Measurements from ENCODE around the gene CHADL.

GRCh38 chr22:41250127-41250526, 9.4 kb upstream of the CHADL start:
- TF ChIP-seq TCF7 (IDR thresholded peaks at IDR 0.05; ENCODE audit: borderline replicate concordance) = no peak
- TF ChIP-seq ATF3 (IDR thresholded peaks at IDR 0.05; ENCODE audit: borderline replicate concordance, extremely low read depth, low read depth, low read length) = no peak
- TF ChIP-seq CBFB (IDR thresholded peaks at IDR 0.05; ENCODE audit: low read depth) = no peak
- TF ChIP-seq, protein P1, sequence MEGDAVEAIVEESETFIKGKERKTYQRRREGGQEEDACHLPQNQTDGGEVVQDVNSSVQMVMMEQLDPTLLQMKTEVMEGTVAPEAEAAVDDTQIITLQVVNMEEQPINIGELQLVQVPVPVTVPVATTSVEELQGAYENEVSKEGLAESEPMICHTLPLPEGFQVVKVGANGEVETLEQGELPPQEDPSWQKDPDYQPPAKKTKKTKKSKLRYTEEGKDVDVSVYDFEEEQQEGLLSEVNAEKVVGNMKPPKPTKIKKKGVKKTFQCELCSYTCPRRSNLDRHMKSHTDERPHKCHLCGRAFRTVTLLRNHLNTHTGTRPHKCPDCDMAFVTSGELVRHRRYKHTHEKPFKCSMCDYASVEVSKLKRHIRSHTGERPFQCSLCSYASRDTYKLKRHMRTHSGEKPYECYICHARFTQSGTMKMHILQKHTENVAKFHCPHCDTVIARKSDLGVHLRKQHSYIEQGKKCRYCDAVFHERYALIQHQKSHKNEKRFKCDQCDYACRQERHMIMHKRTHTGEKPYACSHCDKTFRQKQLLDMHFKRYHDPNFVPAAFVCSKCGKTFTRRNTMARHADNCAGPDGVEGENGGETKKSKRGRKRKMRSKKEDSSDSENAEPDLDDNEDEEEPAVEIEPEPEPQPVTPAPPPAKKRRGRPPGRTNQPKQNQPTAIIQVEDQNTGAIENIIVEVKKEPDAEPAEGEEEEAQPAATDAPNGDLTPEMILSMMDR (IDR thresholded peaks at IDR 0.05 in 2 of 3, conservative IDR thresholded peaks at IDR 0.05 in 1 of 3; ENCODE audit: control insufficient read depth in 2 of 3, extremely low read depth in 1 of 3, insufficient read depth in 1 of 3, low read depth in 3 of 3, low read length in 3 of 3) = no peak
- TF ChIP-seq CREB1 (IDR thresholded peaks at IDR 0.05; ENCODE audit: low read depth) = no peak
- no peak for TF ChIP-seq CHD4 (IDR thresholded peaks at IDR 0.05)
- TF ChIP-seq SIX5 (IDR thresholded peaks at IDR 0.05; ENCODE audit: low read depth, low read length, severe bottlenecking) = no peak
- TF ChIP-seq PBX3 (IDR thresholded peaks at IDR 0.05; ENCODE audit: insufficient replicate concordance, low read depth, low read length) = no peak
